Left kidney (tissue), 2 donors: Measurements from ENCODE around the gene GATA6. TPM values are rescaled to one million over a fixed set of nuclear protein-coding genes. Genes with fewer than 3 reads are reported as not detected.

Experiments
- DNase-seq: peaks from one replicate; pipeline ENCODE4 v3.0.0-alpha.2; 2013
- polyA plus RNA-seq: library from polyadenylated mRNA; unstranded; fragments of 120-200 nt; gene quantifications from one replicate; pipeline ENCODE4 v1.2.1, GENCODE V29; 2013; ENCODE audit not compliant: insufficient read length

The GATA6 gene
- polyA plus RNA-seq, 1 donor, result 7.3 TPM

DNA sequence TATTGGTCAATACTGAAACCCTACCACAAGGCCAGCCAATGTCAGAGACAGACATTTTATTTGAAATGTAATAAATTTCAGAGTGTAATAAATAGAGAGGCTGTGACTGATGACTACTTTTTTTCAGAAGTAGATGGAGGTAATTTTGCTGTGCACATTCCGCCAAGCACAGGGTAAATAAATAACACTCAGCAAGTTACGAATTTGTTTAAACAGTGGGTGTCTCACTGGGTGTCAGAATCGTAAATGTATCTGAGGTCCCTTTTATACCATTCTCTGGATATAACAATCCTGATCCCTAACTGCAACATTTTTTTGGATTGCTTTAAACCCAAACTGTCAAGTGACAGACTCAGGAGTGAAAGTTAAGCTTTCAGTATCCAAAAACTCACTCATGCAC is 74.1 kb downstream of the GATA6 start:
- DNase-seq, result no peak

DNA sequence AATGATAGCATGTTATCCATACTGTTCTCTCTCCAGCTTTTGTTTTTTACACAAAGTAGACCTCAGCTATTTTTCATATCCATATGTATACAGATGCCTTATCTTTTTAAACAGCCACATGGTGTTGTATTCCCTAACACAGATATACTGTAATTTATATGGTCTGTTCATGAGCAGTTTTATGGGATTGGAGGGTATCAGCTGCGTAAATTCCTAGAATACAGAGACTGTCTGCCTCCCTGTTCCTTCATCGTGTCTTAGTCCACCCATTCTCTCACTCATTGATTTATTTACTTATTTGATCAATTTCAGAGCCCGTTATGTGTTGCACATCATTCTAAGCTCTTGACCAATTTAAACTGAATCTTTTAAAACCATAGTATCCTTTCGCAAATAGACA is 80.6 kb downstream of the GATA6 start:
- no peak for DNase-seq

DNA sequence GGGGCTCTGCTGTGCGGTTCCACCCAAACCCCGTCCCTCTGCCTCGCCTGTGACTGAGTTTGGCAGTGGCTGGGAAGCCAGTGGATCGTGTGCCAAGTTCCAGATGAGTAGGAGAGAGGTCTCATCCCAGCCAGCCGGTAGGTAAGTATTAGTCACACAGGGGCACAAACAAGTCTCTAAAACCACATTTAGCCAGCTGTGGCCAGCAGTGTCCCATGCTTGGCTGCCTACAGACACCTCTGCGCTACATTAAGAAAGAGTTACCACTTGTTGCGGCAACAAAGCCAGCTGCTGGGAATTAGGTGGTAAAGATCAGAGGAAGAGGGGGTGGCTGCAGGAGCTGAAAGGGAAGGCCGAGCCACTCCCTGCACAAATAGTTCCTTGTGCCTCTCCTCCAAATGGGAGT is 81.2 kb downstream of the GATA6 start:
- DNase-seq, result no peak

Other genes with a start within 250 kb of the GATA6 start
- 0.05 TPM for gene CTAGE1, start 248.3 kb downstream of the GATA6 start, polyA plus RNA-seq